Measurements from ENCODE around the gene NF1.

DNA sequence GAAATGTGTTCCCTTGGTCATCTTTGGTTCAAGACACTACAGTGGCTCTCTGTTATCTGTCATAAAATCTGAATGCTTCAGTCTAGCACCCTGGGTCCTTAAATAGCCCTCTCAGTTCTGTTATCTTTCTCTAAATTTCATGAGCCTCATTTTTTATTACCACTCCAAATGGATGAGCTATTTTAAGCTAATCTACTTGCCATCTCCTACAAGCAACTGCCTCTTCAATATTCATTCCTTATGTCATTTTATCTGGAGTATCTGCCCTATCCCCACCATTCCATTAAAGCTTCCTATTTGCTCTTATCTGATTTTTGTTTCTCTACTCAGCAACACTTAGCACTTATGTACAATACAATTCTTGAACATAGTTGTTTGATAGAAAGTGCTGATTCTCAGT is 254.7 kb downstream of the NF1 start:
- TF ChIP-seq GLI4 (tag by site-specific recombination; IDR thresholded peaks at IDR 0.05) = no peak
- TF ChIP-seq CTCF (tag by site-specific recombination; IDR thresholded peaks at IDR 0.05) = no peak
- no peak for TF ChIP-seq KLF9 (tag by site-specific recombination; IDR thresholded peaks at IDR 0.05; ENCODE audit: low read depth)
- no peak for TF ChIP-seq ZNF274 (IDR thresholded peaks at IDR 0.05; ENCODE audit: low read length)
- TF ChIP-seq ZNF274 (tag by site-specific recombination; IDR thresholded peaks at IDR 0.05; ENCODE audit: borderline replicate concordance) = no peak
- TF ChIP-seq, protein P1, sequence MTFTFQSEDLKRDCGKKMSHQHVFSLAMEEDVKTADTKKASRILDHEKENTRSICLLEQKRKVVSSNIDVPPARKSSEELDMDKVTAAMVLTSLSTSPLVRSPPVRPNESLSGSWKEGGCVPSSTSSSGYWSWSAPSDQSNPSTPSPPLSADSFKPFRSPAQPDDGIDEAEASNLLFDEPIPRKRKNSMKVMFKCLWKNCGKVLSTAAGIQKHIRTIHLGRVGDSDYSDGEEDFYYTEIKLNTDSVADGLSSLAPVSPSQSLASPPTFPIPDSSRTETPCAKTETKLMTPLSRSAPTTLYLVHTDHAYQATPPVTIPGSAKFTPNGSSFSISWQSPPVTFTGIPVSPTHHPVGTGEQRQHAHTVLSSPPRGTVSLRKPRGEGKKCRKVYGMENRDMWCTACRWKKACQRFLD (tag by site-specific recombination; IDR thresholded peaks at IDR 0.05) = no peak

All from HEK293 (cell line).